SHP77 (cell line): ENCODE results near the gene BRCA2.
A peak's percentile ranks its signal among the peaks of the same experiment; 100 is the strongest.

Experiments
- DNase-seq, 2 experiments: peaks; one replicate each; lab custom pipeline; 2025; lab: John Stamatoyannopoulos, UW

The BRCA2 gene

DNA sequence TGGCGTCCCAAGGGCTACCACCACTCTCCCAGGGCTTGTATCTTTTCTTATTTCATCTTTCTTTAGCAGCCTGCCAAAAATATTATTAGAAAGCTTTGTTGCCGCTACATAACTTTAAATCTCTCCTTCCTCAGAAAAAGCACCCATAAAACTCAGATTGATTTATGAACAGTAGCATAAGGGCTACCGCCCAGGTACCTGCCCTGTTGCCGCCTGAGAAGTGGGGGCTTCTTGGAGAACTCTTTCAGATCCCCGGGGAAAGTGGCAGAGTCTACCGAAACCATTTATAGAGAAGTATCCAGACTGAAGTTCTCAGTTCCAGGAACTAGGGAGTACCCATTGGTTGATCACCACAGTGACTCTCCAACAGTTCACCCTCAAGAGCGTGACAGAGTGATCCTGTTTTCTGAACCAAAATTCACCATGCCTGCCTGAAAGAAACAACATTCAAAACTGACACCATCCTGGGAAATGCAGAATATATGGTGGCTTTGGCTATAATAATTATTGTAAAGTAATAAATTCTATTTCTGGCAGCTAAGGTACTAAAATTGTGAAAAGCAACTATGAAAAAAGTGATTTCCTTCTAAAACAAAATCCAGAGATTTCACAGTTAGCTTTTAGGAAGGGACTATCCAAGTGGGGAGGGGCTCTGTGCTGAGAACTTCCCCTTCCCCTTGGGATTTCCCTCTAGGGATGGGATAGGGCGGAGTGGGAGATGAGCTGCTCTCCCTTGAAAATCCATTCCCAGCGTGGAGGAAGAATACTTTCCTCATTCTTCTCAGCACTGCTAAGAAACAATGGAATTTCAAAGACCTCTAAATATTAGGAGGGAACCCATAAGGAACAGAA lies 113.5 kb downstream of the BRCA2 start:
- no peak for DNase-seq

DNA sequence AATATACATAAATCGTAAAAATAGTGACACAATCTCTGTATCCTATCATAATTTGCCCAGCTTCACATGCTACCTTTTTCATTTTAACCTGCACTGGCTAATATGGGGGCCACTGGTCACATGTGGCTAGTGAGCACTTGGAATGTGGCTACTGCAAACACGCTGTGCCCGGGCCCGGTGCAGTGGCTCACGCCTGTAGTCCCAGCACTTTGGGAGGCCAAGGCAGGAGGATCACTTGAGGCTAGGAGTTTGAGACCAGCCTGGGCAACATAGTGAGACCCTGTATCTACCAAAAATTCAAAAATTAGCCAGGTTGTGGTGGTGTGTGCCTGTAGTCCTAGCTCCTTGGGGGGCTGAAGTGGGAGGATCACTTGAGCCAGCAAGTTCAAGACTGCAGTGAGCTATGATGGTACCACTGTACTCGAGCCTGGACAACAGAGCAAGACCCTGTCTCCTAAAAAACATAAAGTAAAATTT lies 114.2 kb downstream of the BRCA2 start:
- DNase-seq: no peak

DNA sequence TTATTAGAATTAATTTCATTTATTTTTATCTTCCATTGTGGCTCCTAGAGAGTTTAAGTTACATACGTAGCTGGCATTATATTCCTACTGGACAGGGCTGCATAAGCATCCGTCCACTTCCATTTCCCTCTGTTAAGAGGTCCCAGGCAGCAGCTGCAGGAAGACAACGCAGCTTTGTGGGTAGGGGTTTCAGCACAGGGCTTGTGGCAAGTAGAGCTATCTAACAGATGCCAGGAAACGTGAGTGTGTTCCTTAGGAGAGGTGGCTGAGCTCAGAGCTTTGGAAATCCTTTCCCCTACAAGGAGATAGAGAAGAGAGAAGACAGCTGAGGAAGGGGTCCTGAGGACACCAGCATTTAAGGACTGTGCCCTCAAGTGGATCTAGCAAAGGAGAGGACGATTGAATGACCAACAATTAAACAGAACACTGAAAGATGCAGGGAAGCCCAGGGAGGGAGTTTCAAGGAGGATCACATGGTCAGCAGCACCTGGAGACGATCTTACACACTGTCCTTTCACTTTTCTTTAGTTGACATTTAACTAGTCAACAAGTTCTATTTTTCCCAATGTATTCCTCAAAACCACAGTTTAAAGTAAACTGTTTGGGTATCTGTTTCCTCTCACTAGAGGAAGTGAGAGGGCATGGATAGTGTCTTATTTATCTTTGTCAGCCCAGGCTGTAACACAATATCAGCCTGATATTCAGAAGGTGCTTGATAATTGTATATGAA lies 114.9 kb downstream of the BRCA2 start:
- no peak for DNase-seq

DNA sequence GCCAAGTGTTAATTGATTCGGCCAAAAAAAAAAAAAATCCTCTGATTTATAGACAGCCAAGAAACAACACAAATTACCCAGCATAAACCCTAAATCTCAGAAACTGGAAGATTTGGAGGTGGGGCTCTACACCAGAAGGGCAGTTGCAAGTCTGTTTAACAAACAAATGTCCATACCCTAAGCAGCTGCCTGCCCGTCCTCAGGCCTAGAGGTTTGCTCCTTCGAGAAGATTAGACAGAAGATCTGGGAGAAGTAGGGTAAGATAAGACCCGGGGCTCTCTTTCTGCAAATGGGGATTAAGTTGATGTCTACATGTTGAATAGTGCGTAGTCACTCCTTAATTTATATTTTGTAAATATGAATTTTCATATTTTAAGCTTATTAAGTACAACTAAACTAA lies 116.1 kb downstream of the BRCA2 start:
- no peak for DNase-seq

DNA sequence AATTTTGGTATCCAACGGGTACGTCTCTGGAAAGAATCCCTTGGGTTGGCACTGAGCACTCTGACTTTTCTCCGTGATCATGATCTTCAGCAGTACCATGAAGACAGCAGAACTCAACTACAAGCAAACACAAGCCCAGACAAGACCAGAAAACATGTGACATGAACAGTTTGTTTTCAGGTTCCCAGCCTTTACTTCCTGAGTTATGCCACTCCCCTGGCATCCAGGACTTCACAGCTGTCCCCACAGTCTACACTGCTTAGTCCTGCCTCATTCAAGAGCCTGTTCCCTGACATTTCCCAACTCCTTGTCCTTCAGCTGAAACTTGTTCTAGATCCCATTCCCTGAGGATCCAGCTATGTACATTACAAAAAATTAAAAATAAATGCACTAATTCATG lies 117.5 kb downstream of the BRCA2 start:
- DNase-seq: no peak

DNA sequence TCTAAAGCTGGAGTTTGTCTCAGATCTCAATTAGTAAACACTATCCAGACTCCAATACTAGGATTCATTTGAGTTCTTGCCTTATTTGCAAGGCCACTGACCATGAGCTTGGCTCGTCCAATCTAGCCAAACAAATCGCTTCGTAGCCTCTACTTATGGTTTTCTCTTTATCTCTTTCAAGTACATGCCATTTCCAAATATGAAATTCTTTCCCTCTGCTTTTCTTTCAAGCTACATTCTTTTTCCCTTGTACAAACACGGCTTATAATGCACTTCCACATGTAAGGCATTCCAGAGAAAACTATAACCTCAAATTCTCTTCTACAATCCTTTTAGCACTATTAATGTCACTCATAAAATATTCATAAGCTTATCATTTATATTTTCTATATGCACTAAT lies 123.6 kb downstream of the BRCA2 start:
- no peak for DNase-seq

DNA sequence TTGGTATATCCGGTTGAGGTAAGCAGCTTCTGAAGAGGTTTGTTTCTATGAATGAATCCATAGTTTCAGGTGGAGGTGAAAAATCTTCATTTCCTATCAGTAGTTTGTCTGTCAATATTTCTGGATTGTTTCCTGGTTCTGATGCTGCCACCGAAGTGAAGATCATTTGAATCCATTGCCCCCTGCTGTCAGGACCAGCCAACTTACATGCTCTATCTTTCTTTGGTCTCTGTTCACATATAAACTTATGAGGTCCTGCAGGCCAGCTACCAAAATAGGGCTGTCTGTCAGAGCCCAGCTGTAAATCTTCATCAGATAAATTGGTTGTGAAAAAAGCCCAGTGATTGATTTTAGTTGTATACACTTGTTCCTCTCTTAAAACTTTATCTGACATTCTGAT lies 127.8 kb downstream of the BRCA2 start:
- DNase-seq: peak in 1 of 2 experiments; percentile 20

DNA sequence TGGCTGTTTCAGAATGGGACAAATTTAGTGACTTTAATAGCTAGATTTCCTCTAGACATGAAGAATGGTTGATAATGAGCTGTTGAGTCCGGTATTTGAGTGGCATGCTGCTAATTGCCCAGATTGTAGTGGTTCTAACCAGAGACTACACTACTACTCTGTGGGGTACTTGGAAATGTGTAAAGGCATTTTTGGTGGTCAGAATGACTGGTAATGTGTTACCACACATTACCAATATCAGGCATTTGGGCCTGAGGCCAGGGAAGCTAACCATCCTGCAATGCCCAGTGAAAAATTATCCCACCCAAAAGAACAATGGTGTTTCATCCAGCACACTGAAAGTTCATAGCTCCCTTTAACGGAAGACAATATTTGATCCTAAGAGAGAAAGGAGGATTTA lies 130.2 kb downstream of the BRCA2 start:
- no peak for DNase-seq

DNA sequence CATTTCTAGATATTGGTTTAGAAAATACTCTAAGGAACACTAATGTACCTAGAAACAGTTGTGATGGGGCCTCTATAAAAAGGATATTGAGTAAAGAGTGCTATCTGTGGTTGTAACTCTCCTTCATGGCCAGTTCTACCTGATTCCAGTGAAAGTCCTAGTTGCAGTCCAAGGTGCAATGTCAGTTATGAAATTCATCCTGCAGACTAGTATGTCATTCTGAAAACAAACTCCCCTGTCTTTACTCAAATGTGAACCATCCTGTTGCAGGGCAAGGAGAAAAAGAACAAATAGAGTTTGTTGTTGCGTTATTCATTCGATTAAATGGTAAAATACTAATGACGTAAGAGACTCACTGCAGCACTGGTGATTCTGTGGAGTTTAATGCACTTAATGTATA lies 130.9 kb downstream of the BRCA2 start:
- DNase-seq: no peak

DNA sequence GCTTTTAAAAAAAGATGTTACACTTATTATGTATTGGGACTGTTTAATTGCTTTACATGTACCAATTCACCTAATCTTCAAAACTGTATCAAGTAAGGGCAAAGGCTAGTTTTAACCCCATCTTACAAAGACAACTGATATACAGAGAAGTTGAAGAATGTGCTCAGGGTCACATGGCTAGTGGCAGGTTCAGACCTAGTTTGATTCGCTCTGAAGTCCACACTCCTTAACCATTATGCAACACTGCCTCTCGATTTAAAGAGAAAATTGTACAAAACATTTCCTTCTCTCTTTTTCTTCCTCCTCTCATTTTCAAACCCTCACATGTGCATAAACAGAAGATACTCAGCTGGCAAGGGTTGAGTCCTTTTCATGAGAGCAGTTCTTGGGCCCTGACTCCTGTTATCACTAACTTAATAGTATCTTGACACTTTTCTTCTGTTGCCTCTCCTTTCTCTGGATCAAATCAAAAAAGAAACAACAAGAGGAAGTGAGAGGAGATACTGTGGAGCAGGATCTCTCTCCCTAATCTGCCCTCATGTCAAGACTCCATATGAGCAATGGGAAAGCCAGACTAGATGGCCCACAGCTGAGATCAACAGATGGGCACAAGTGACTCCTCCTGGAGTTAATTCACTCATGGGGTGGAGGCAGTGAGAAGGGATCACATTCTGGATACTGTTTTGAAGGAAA lies 131.6 kb downstream of the BRCA2 start:
- no peak for DNase-seq

DNA sequence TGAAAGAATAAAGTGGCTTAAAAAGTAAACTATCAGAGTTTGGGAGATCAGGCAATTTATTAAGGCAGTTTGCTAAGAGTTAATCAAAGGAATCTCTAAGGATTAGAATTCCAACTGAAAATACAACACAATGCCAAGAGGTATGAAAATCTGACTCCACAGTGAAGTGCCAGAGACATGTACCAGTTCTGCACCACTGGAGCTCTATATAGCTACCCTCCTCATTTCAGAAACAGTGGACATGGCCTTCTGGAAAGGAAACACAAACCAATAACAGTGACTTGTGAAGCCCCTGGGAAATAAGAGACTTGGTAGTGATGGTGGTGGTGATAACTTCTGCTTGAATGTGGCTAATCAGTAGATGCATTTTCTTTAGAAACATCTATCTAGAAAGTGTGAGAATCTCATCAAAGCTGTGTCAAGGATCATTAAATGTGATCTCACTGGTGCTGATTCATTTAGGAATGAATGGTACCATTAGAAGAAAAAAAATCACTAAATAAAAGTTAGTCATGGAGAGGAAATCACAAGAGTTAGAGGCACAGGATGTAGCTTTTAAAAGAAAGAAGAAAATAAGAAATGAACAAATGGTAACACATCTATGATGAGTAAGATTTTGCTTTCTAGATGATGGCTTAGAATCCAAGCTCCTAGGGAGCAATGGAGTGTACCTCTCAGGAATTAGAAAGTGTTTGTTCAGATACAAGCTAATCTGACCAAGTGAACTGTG lies 132.8 kb downstream of the BRCA2 start:
- no peak for DNase-seq

DNA sequence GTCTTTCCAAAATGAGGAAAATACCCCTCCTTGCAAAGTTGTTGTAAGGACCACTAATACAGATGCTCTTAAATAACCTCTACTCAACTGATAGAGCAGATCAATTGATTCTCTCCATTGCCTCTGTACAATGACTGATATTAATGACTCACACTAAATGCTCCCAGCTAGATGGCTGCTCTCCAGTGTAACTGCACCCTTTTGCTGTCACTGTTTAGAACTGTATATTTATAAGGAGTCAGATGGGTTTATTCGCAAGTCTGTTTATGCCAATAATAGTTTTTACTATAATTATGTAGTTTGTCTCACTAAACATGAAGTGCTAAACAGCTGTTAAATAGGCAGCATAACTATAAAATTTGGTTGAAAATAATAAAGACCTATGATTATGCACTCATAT lies 133.7 kb downstream of the BRCA2 start:
- DNase-seq: no peak
